MV-4-11 (cell line): ENCODE measurements around the gene IKBKE.

Source experiments
- DNase-seq: peaks from one replicate; lab custom pipeline; 2025; lab: John Stamatoyannopoulos, UW

IKBKE gene

DNA sequence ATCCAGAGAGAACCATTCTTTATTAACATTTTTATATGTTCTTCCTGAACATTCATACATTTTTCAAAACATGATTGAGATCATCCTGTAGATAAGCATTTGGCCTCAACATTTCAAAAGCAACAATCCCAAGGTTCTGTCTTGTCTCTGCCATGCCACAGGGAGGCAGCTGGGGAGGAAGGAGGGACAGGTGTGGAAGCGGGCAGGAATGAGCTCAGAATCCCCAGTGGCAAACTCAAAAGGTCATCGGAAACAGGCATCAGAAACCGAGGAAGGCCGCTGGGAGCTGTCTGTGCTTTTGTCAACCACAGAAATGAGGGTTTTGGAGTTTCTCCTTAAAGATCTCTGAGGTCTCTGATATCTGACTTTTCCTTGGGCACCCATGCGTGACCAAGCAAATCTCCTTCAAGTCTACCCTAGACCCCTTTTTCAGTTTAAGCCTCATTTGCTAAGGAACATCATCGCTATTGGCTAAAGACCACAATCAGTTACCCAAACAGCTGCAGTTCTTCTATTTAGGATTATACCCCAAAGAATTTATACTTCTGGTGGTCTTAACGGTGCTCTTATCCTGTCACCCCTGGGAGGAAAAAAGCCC, 71.1 kb downstream of the IKBKE start:
- no peak for DNase-seq

GRCh38 chr1:206544562-206545257, 74.4 kb downstream of the IKBKE start:
- peak; percentile 37 for DNase-seq

GRCh38 chr1:206545351-206545750, 75.1 kb downstream of the IKBKE start:
- no peak for DNase-seq
